HUES48 (cell line): ENCODE results near the gene GALNTL6.
"Not testable (repeated sequence)": the region's sequence is repeated elsewhere in the genome, so short reads cannot be mapped to it uniquely, and the experiment has no call there.

ENCODE experiments used
- H3K27ac ChIP-seq: one replicate; pipeline ENCODE4 v1.7.0; 2013; ENCODE audit warnings: low read depth, low read length, inconsistent platforms
- H3K27me3 ChIP-seq: 2 replicates; pipeline ENCODE4 v1.6.1; 2013; ENCODE audit warnings: mild to moderate bottlenecking, low read length; ENCODE audit not compliant: control insufficient read depth, insufficient read depth
- H3K36me3 ChIP-seq: 2 replicates; pipeline ENCODE4 v1.6.1; 2013; ENCODE audit warnings: low read length; ENCODE audit not compliant: control insufficient read depth, insufficient read depth
- H3K4me1 ChIP-seq: 2 replicates; pipeline ENCODE4 v1.6.1; 2013; ENCODE audit warnings: mild to moderate bottlenecking, low read length; ENCODE audit not compliant: control insufficient read depth, insufficient read depth
- H3K4me3 ChIP-seq: 2 replicates; pipeline ENCODE4 v1.5.1; 2013; ENCODE audit warnings: mild to moderate bottlenecking, low read depth, low read length
- H3K9ac ChIP-seq: 2 replicates; pipeline ENCODE4 v1.6.1; 2013; ENCODE audit warnings: mild to moderate bottlenecking, low read depth, low read length, moderate library complexity
- H3K9me3 ChIP-seq: 2 replicates; pipeline ENCODE4 v1.6.1; 2013; ENCODE audit warnings: low read length; ENCODE audit not compliant: control insufficient read depth, insufficient read depth

Gene GALNTL6

GRCh38 chr4:172786039-172786792 lies 973.0 kb downstream of the GALNTL6 start:
- Histone ChIP-seq H3K9ac (no peak overlapping the region), H3K36me3 (no peaks in the 10 kb centered on the region), H3K4me1 (no peaks in the 10 kb centered on the region), H3K9me3 (no peaks in the 10 kb centered on the region), H3K27ac (no peak overlapping the region), H3K4me3 (no peak overlapping the region), H3K27me3 (no peaks in the 10 kb centered on the region)

GRCh38 chr4:172787111-172787510 lies 973.9 kb downstream of the GALNTL6 start:
- H3K9me3 ChIP-seq = no peaks in the 10 kb centered on the region
- H3K27me3 ChIP-seq = no peaks in the 10 kb centered on the region
- no peak overlapping the region for H3K27ac ChIP-seq
- H3K9ac ChIP-seq = no peak overlapping the region
- no peaks in the 10 kb centered on the region for H3K36me3 ChIP-seq
- H3K4me1 ChIP-seq = no peaks in the 10 kb centered on the region
- no peak overlapping the region for H3K4me3 ChIP-seq

- H3K9ac ChIP-seq = no peak overlapping the region
- no peak overlapping the region for H3K27ac ChIP-seq
- no peak overlapping the region for H3K4me3 ChIP-seq
- no peaks in the 10 kb centered on the region for H3K4me1 ChIP-seq
- H3K27me3 ChIP-seq = no peaks in the 10 kb centered on the region
- H3K36me3 ChIP-seq = no peaks in the 10 kb centered on the region
- H3K9me3 ChIP-seq = no peaks in the 10 kb centered on the region
These were observed 978.6 kb downstream of the GALNTL6 start for GRCh38 chr4:172791841-172792240.

- H3K4me1 ChIP-seq = no peaks in the 10 kb centered on the region
- no peaks in the 10 kb centered on the region for H3K36me3 ChIP-seq
- H3K27ac ChIP-seq = no peak overlapping the region
- no peak overlapping the region for H3K4me3 ChIP-seq
- no peaks in the 10 kb centered on the region for H3K9me3 ChIP-seq
- H3K27me3 ChIP-seq = no peaks in the 10 kb centered on the region
- H3K9ac ChIP-seq = no peak overlapping the region
These were observed 980.5 kb downstream of the GALNTL6 start for GRCh38 chr4:172793565-172794306.

- Histone ChIP-seq H3K9me3 (no peaks in the 10 kb centered on the region), H3K4me3 (no peak overlapping the region), H3K27me3 (no peaks in the 10 kb centered on the region), H3K9ac (no peak overlapping the region), H3K36me3 (no peaks in the 10 kb centered on the region), H3K4me1 (no peaks in the 10 kb centered on the region), H3K27ac (no peak overlapping the region)
These were observed 981.1 kb downstream of the GALNTL6 start for GRCh38 chr4:172794307-172794703.

- H3K4me1 ChIP-seq, H3K9ac ChIP-seq, H3K4me3 ChIP-seq, H3K36me3 ChIP-seq, H3K9me3 ChIP-seq, H3K27me3 ChIP-seq, H3K27ac ChIP-seq: not testable (repeated sequence)
These were observed 984.1 kb downstream of the GALNTL6 start for GRCh38 chr4:172797281-172797680.

GRCh38 chr4:172802032-172802431 lies 988.8 kb downstream of the GALNTL6 start:
- no peak overlapping the region for H3K4me3 ChIP-seq
- H3K4me1 ChIP-seq = peaks cover 8% of the 10 kb centered on the region; the same call in 1 of the 2 replicates
- H3K27me3 ChIP-seq = no peaks in the 10 kb centered on the region
- no peaks in the 10 kb centered on the region for H3K9me3 ChIP-seq
- H3K27ac ChIP-seq = no peak overlapping the region
- H3K9ac ChIP-seq = no peak overlapping the region
- no peaks in the 10 kb centered on the region for H3K36me3 ChIP-seq

GRCh38 chr4:172806841-172807240 lies 993.6 kb downstream of the GALNTL6 start:
- Histone ChIP-seq H3K27ac (no peak overlapping the region), H3K36me3 (no peaks in the 10 kb centered on the region), H3K9me3 (no peaks in the 10 kb centered on the region), H3K4me1 (peaks cover 34% of the 10 kb centered on the region), H3K9ac (no peak overlapping the region), H3K27me3 (no peaks in the 10 kb centered on the region), H3K4me3 (no peak overlapping the region)

GRCh38 chr4:172808196-172808595 lies 995.0 kb downstream of the GALNTL6 start:
- Histone ChIP-seq H3K27me3 (no peaks in the 10 kb centered on the region; the same call in 1 of the 2 replicates), H3K9me3 (no peaks in the 10 kb centered on the region), H3K27ac (no peak overlapping the region), H3K4me3 (no peak overlapping the region), H3K9ac (no peak overlapping the region), H3K4me1 (peaks cover 34% of the 10 kb centered on the region), H3K36me3 (no peaks in the 10 kb centered on the region)

GRCh38 chr4:172809319-172809718 lies 996.1 kb downstream of the GALNTL6 start:
- Histone ChIP-seq H3K4me1 (peaks cover 30% of the 10 kb centered on the region), H3K9ac (no peak overlapping the region), H3K36me3 (no peaks in the 10 kb centered on the region), H3K27me3 (no peaks in the 10 kb centered on the region; the same call in 1 of the 2 replicates), H3K9me3 (no peaks in the 10 kb centered on the region), H3K4me3 (peak overlapping the region; percentile 41), H3K27ac (peak overlapping the region; percentile 10)

GRCh38 chr4:172813359-172813923 lies 1000.2 kb downstream of the GALNTL6 start:
- no peaks in the 10 kb centered on the region for H3K9me3 ChIP-seq
- H3K4me1 ChIP-seq = peaks cover 26% of the 10 kb centered on the region
- no peak overlapping the region for H3K9ac ChIP-seq
- no peaks in the 10 kb centered on the region for H3K36me3 ChIP-seq
- no peak overlapping the region for H3K4me3 ChIP-seq
- no peak overlapping the region for H3K27ac ChIP-seq
- H3K27me3 ChIP-seq = no peaks in the 10 kb centered on the region; the same call in 1 of the 2 replicates
